Measurements from ENCODE around the gene NIN. TPM values are rescaled to one million over a fixed set of nuclear protein-coding genes. Genes with fewer than 3 reads are reported as not detected.
A peak's percentile ranks its signal among the peaks of the same experiment; 100 is the strongest.
"Not testable (repeated sequence)": the region's sequence is repeated elsewhere in the genome, so short reads cannot be mapped to it uniquely, and the experiment has no call there.

The NIN gene
- total RNA-seq, 4 donors from 2014 or later: 23.7 to 51.2 (median 29.5) TPM

GRCh38 chr14:50697659-50698290 is 133.2 kb downstream of the NIN start:
- no peak for DNase-seq (ENCODE audit: low spot score)
- TF ChIP-seq CTCF (IDR thresholded peaks at IDR 0.05): no peak
- no peak for ATAC-seq (ENCODE audit: low FRiP score)

- not testable (repeated sequence) for ATAC-seq (ENCODE audit: low FRiP score); DNase-seq (ENCODE audit: low spot score)
Measured at GRCh38 chr14:50694260-50694659, 136.7 kb downstream of the NIN start.

- TF ChIP-seq CTCF (IDR thresholded peaks at IDR 0.05): no peak
- no peak for DNase-seq (ENCODE audit: low spot score)
- ATAC-seq (ENCODE audit: low FRiP score): no peak
Measured at GRCh38 chr14:50688875-50689274, 142.1 kb downstream of the NIN start.

- no peak for TF ChIP-seq CTCF (IDR thresholded peaks at IDR 0.05)
- DNase-seq (ENCODE audit: low spot score): no peak
- ATAC-seq (ENCODE audit: low FRiP score): no peak
Measured at GRCh38 chr14:50679674-50680073, 151.3 kb downstream of the NIN start.

GRCh38 chr14:50678163-50678562 is 152.8 kb downstream of the NIN start:
- no peak for ATAC-seq (ENCODE audit: low FRiP score)

GRCh38 chr14:50677527-50678063 is 153.4 kb downstream of the NIN start:
- peak; percentile 53 for ATAC-seq (ENCODE audit: low FRiP score)
- no peak for TF ChIP-seq CTCF (IDR thresholded peaks at IDR 0.05)
- no peak for DNase-seq (ENCODE audit: low spot score)

More at GRCh38 chr14:50678163-50678562, 152.8 kb downstream of the NIN start:
- no peak for TF ChIP-seq CTCF (IDR thresholded peaks at IDR 0.05)
- no peak for DNase-seq (ENCODE audit: low spot score)

GRCh38 chr14:50676814-50677516 is 154.0 kb downstream of the NIN start:
- TF ChIP-seq CTCF (IDR thresholded peaks at IDR 0.05): no peak
- no peak for DNase-seq (ENCODE audit: low spot score)
- no peak for ATAC-seq (ENCODE audit: low FRiP score)

Data from omental fat pad (tissue), 4 donors.